Measurements from ENCODE around the gene ZBTB33. TPM values are rescaled to one million over a fixed set of nuclear protein-coding genes. Genes with fewer than 3 reads are reported as not detected.

ZBTB33 gene
- total and polyA plus RNA-seq, 2 experiments from 2014 or later, result 8.5 to 11.6 TPM

DNA sequence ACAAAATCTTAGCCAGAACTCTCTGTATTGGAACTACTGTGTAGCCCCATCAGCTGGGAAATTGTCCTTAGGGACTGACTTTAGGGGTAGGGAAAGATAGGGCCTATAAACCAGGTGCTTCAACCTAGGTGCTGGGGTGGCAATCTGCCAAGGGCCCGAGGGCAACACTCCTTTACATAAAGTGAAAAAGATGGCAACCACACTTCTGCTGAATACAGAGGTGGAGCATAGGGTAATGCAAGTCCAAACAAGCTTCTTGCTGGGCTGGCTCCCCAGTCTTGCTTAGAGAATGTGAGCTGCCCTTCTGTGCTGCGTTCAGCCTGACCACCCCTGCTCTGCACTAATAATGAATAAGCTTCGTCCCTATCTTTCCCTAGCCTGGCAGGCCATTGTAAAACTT, 9.8 kb downstream of the ZBTB33 start:
- in situ Hi-C loops (cut with MboI), result no loop called here
- DNase-seq, result no peak

DNA sequence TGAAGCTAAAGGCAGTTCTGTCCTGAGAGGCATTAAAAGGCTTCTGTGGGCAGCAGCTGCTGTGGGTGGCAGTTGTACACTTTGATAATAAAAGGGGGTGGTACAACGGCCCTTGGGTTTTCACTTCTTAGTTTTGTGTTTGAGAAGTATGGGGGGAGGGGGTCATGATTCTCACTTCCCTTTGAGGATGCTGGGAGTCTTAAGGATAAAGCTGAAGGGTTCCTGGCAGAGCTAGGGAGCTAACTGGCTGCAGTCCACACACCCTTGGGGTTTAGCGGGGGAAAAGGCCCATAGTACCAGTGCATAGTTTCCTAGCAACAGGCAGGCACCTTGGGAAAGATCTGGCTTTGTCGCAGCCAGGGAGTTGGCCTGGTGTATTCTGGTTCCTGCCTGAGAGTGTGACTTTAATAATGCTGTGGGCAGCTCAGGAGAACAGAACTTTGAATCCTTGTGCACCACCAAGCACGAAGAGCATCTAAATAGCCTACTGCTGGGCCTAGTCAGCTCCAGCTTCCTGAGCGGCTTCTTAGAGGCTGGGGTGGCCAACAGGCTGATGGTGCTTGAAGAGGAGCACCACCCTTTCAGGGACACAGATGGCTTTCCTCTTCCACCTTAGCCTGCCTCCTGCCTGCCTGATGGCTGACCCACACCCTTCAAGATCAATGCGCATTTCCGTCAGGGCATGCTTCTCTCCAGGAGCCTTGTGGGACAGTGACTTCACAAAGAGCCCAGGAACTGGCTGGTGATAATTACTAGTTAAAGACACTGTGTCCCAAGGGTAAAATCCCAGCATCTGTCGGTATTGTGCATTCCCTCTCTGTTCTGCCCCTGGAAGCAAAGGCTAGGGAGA, 12.5 kb downstream of the ZBTB33 start:
- H3K79me2 ChIP-seq (ENCODE audit: insufficient read depth), result no peaks in the 10 kb centered on the region
- no peak for TF ChIP-seq EZH2 (IDR thresholded peaks at IDR 0.05; ENCODE audit: insufficient read depth, poor library complexity, severe bottlenecking)
- no peak overlapping the region for H3K9ac ChIP-seq
- no peak overlapping the region for H3K4me2 ChIP-seq (ENCODE audit: unreplicated experiment)
- H2AFZ ChIP-seq, result no peak overlapping the region
- no peak for DNase-seq
- no peaks in the 10 kb centered on the region for H4K20me1 ChIP-seq (ENCODE audit: insufficient read depth)
- no peaks in the 10 kb centered on the region for H3K36me3 ChIP-seq (ENCODE audit: low read depth)
- H3K4me3 ChIP-seq, result no peak overlapping the region
- H3K9me2 ChIP-seq (ENCODE audit: insufficient read depth), result no peaks in the 10 kb centered on the region
- no peaks in the 10 kb centered on the region for H3F3A ChIP-seq (ENCODE audit: insufficient read depth)
- in situ Hi-C loops (cut with MboI), result no loop called here
- no peak overlapping the region for H3K27ac ChIP-seq
- H3K27me3 ChIP-seq (replicated peaks; ENCODE audit: insufficient read depth), result no peaks in the 10 kb centered on the region
- H3K4me1 ChIP-seq (ENCODE audit: insufficient read depth), result no peaks in the 10 kb centered on the region
- no peaks in the 10 kb centered on the region for H3K9me3 ChIP-seq (ENCODE audit: low read depth)
- WGBS, 2 experiments (ENCODE audit: low coverage in 1 of 2, low lambda C conversion rate in 2 of 2, missing lambda C conversion rate in 2 of 2), result 83 to 84% methylated on average over 7 to 8 of the region's 8 CpGs

More for the DNA sequence above, 9.8 kb downstream of the ZBTB33 start:
- Histone ChIP-seq H4K20me1 (ENCODE audit: insufficient read depth) (no peaks in the 10 kb centered on the region), H3K36me3 (ENCODE audit: low read depth) (0 out of 2 replicates have a peak, but pooled peaks cover 1% of the 10 kb centered on the region), H3K27ac (no peak overlapping the region), H3K4me2 (ENCODE audit: unreplicated experiment) (no peak overlapping the region), H3K4me1 (ENCODE audit: insufficient read depth) (no peaks in the 10 kb centered on the region), H3K9me3 (ENCODE audit: low read depth) (no peaks in the 10 kb centered on the region), H3K27me3 (replicated peaks; ENCODE audit: insufficient read depth) (no peaks in the 10 kb centered on the region), H3K9me2 (ENCODE audit: insufficient read depth) (no peaks in the 10 kb centered on the region), H3K79me2 (ENCODE audit: insufficient read depth) (no peaks in the 10 kb centered on the region), H3K9ac (no peak overlapping the region), H3K4me3 (no peak overlapping the region), H2AFZ (no peak overlapping the region), H3F3A (ENCODE audit: insufficient read depth) (no peaks in the 10 kb centered on the region)
- TF ChIP-seq EZH2 (IDR thresholded peaks at IDR 0.05; ENCODE audit: insufficient read depth, poor library complexity, severe bottlenecking) (no peak), EZH2phosphoT487 (IDR thresholded peaks at IDR 0.05; ENCODE audit: insufficient read depth, low read depth) (no peak)
- WGBS, 2 experiments (ENCODE audit: low coverage in 1 of 2, low lambda C conversion rate in 2 of 2, missing lambda C conversion rate in 2 of 2), result 30 to 33% methylated on average over 3 of the region's 3 CpGs

- Histone ChIP-seq H3K27me3 (replicated peaks; ENCODE audit: insufficient read depth) (no peaks in the 10 kb centered on the region), H3K9ac (no peak overlapping the region), H3K4me3 (no peak overlapping the region), H3K9me3 (ENCODE audit: low read depth) (no peaks in the 10 kb centered on the region), H3K27ac (no peak overlapping the region), H3K4me2 (ENCODE audit: unreplicated experiment) (no peak overlapping the region), H2AFZ (no peak overlapping the region), H3K9me2 (ENCODE audit: insufficient read depth) (no peaks in the 10 kb centered on the region), H4K20me1 (ENCODE audit: insufficient read depth) (no peaks in the 10 kb centered on the region), H3K79me2 (ENCODE audit: insufficient read depth) (no peaks in the 10 kb centered on the region), H3K4me1 (ENCODE audit: insufficient read depth) (no peaks in the 10 kb centered on the region), H3K36me3 (ENCODE audit: low read depth) (no peaks in the 10 kb centered on the region), H3F3A (ENCODE audit: insufficient read depth) (no peaks in the 10 kb centered on the region)
- DNase-seq, result no peak
- no peak for TF ChIP-seq EZH2phosphoT487 (IDR thresholded peaks at IDR 0.05; ENCODE audit: insufficient read depth, low read depth)
- no peak for TF ChIP-seq EZH2 (IDR thresholded peaks at IDR 0.05; ENCODE audit: insufficient read depth, poor library complexity, severe bottlenecking)
- in situ Hi-C loops (cut with MboI), result no loop called here
Measured at GRCh38 chrX:120264341-120264740, 13.7 kb downstream of the ZBTB33 start.

DNA sequence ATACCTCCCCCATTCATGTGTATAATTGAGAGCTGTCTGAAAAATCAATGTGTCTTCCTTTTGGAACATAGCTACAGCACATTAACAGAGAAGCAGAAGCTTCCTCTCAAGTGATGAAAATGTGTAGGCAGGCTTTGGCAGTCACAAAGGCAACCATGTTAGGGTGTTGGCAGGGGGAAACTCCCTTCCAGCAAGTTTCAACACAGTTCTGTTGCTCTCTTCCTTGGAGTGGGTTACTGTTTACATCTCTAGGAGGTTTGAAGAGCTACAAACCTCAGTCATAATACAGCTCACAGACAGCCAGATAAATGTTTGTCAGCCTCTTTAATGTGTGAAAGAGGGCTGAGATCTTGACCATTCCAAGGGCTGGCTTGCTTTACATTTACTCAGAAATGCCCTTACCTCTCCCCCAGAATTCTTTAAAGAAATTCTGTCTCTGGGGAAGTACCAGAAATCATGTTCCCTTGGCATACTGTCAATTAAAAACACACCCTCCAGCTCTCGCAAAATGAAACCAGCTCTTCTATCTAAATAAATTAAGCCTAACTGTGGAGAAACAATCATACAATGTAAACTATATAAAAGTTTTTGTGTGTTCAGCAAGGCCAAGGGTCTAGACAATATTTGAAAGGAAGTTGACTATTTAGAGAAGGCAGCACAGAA, 18.9 kb downstream of the ZBTB33 start:
- DNase-seq, result peak; percentile 52

More for the DNA sequence above, 18.9 kb downstream of the ZBTB33 start:
- H3K36me3 ChIP-seq (ENCODE audit: low read depth), result no peaks in the 10 kb centered on the region
- H4K20me1 ChIP-seq (ENCODE audit: insufficient read depth), result no peaks in the 10 kb centered on the region
- WGBS, 2 experiments (ENCODE audit: low coverage in 1 of 2, low lambda C conversion rate in 2 of 2, missing lambda C conversion rate in 2 of 2), result 0 to 5% methylated on average over 1 of the region's 1 CpG
- no peak overlapping the region for H3K4me2 ChIP-seq (ENCODE audit: unreplicated experiment)
- H3K9me2 ChIP-seq (ENCODE audit: insufficient read depth), result no peaks in the 10 kb centered on the region
- no peak overlapping the region for H3K4me3 ChIP-seq
- H3K79me2 ChIP-seq (ENCODE audit: insufficient read depth), result no peaks in the 10 kb centered on the region
- no peak overlapping the region for H3K9ac ChIP-seq
- H3K9me3 ChIP-seq (ENCODE audit: low read depth), result no peaks in the 10 kb centered on the region
- H3K27ac ChIP-seq, result peak overlapping the region; percentile 37; the same call in 1 of the 2 replicates
- no peak overlapping the region for H2AFZ ChIP-seq
- no peaks in the 10 kb centered on the region for H3K4me1 ChIP-seq (ENCODE audit: insufficient read depth)
- TF ChIP-seq EZH2phosphoT487 (IDR thresholded peaks at IDR 0.05; ENCODE audit: insufficient read depth, low read depth) (no peak), EZH2 (IDR thresholded peaks at IDR 0.05; ENCODE audit: insufficient read depth, poor library complexity, severe bottlenecking) (no peak)
- in situ Hi-C loops (cut with MboI), result no loop called here
- H3K27me3 ChIP-seq (replicated peaks; ENCODE audit: insufficient read depth), result no peaks in the 10 kb centered on the region
- H3F3A ChIP-seq (ENCODE audit: insufficient read depth), result no peaks in the 10 kb centered on the region
